GM18907 (cell line): ENCODE results near the gene LCN9.

ENCODE experiments used
- ATAC-seq: cut with Tn5 transposase; IDR thresholded peaks from one replicate; pipeline ENCODE4 v1.9.1; 2021; ENCODE audit warnings: mild to moderate bottlenecking, moderate library complexity; ENCODE audit not compliant: unreplicated experiment

Gene LCN9

GRCh38 chr9:135696446-135696845 lies 33.3 kb downstream of the LCN9 start:
- no peak for ATAC-seq

GRCh38 chr9:135697226-135697625 lies 34.1 kb downstream of the LCN9 start:
- no peak for ATAC-seq

- no peak for ATAC-seq
Measured at GRCh38 chr9:135698236-135698635, 35.1 kb downstream of the LCN9 start.

- no peak for ATAC-seq
Measured at GRCh38 chr9:135698767-135699166, 35.7 kb downstream of the LCN9 start.

- ATAC-seq, result no peak
Measured at GRCh38 chr9:135699440-135699839, 36.3 kb downstream of the LCN9 start, which contains the start of gene SOHLH1. Gene SOHLH1, minus strand, starts transcription at chr9:135699481. Its CDS starts 14 bp downstream, at chr9:135699467.

- ATAC-seq, result no peak
Measured at GRCh38 chr9:135700525-135700924, 37.4 kb downstream of the LCN9 start.

- no peak for ATAC-seq
Measured at GRCh38 chr9:135701067-135701958, 38.2 kb downstream of the LCN9 start.

GRCh38 chr9:135701959-135702721 lies 39.0 kb downstream of the LCN9 start, which contains the start of gene KCNT1:
Gene KCNT1, plus strand, starts transcription at chr9:135702185. Its CDS starts 74 bp downstream, at chr9:135702259.
- ATAC-seq, result no peak

- no peak for ATAC-seq
Measured at GRCh38 chr9:135703726-135704125, 40.6 kb downstream of the LCN9 start.

GRCh38 chr9:135704483-135704882 lies 41.4 kb downstream of the LCN9 start:
- ATAC-seq, result no peak

- ATAC-seq, result no peak
Measured at GRCh38 chr9:135705376-135705775, 42.3 kb downstream of the LCN9 start.

GRCh38 chr9:135706288-135706687 lies 43.2 kb downstream of the LCN9 start:
- ATAC-seq, result no peak

- ATAC-seq, result no peak
Measured at GRCh38 chr9:135707252-135708138, 44.4 kb downstream of the LCN9 start.

GRCh38 chr9:135708164-135708563 lies 45.1 kb downstream of the LCN9 start:
- no peak for ATAC-seq

- ATAC-seq, result no peak
Measured at GRCh38 chr9:135711391-135711790, 48.3 kb downstream of the LCN9 start.

GRCh38 chr9:135711881-135712280 lies 48.8 kb downstream of the LCN9 start:
- no peak for ATAC-seq

GRCh38 chr9:135712613-135713295 lies 49.6 kb downstream of the LCN9 start:
- ATAC-seq, result no peak

- ATAC-seq, result no peak
Measured at GRCh38 chr9:135714242-135715055, 51.3 kb downstream of the LCN9 start.

GRCh38 chr9:135715056-135715595 lies 52.0 kb downstream of the LCN9 start:
- ATAC-seq, result no peak
